Upper lobe of right lung (tissue), 1 donor: ENCODE measurements around the gene TMEM94. TPM values are rescaled to one million over a fixed set of nuclear protein-coding genes. Genes with fewer than 3 reads are reported as not detected.

Experiments used
- ATAC-seq: fragments of 200-7000 bp; cut with Tn5 transposase; one replicate; pipeline ENCODE4 v1.9.1; 2020; ENCODE audit warnings: mild to moderate bottlenecking, moderate library complexity
- DNase-seq: peaks from one replicate; pipeline ENCODE4 v3.0.0-alpha.2; 2020
- H3K27ac ChIP-seq: fragments of 200-600 bp; one replicate; pipeline ENCODE4 v1.8.0; 2022
- H3K27me3 ChIP-seq: fragments of 200-600 bp; one replicate; pipeline ENCODE4 v1.8.0; 2022; ENCODE audit warnings: mild to moderate bottlenecking
- H3K36me3 ChIP-seq: fragments of 200-600 bp; one replicate; pipeline ENCODE4 v1.8.0; 2022
- H3K4me1 ChIP-seq: fragments of 200-600 bp; one replicate; pipeline ENCODE4 v1.8.0; 2022
- H3K4me3 ChIP-seq: fragments of 200-600 bp; one replicate; pipeline ENCODE4 v1.8.0; 2022; ENCODE audit warnings: mild to moderate bottlenecking
- H3K9me3 ChIP-seq: fragments of 200-600 bp; one replicate; pipeline ENCODE4 v1.8.0; 2022
- intact Hi-C: fragments of 100-400 bp; cut with DNase I; formaldehyde crosslinking; loops from one replicate; pipeline ENCODE4 v1.11.0; 2022
- total RNA-seq: library from RNA; stranded (reverse); fragmentation: NEBNext Ultra II Directional; extraction: Animal tissue kit (Norgen Biotek cat#: 25700); gene quantifications from one replicate; pipeline ENCODE4 v1.2.1, GENCODE V29; 2021
- TF ChIP-seq, protein P1 (sequence below): fragments of 200-600 bp; IDR thresholded peaks from one replicate; pipeline ENCODE4 v1.8.0; 2022; ENCODE audit warnings: antibody characterized with exemption
- donor health status: DM: no; HTN: yes; CAD: no; lungs with severe emphysema.

TMEM94 gene
- total RNA-seq, 1 donor from 2014 or later = 79.1 TPM

DNA sequence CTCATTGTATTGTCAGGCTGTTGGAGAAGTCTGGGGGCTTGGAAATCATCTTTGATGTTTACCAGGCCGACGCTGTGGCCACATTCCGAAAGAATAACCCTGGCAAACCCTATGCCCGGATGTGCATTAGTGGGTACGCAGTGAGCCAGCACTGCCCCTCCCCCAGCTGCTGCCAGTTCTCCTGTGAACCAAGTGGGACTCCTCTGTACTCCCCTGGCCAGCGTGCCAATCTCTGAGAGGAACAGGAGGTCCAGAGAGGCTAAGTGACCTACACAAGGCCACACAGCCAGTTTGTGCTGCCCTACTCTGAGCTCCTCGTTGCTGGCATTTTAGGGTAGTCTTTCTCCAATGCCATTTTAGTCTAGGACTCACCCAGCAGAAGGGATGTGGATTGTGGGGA, 67.2 kb downstream of the TMEM94 start:
- peaks cover 14% of the 10 kb centered on the region for H3K4me1 ChIP-seq
- no peak for ATAC-seq
- intact Hi-C loops = loop anchor here (10.0 kb wide), 1 partner anchor 61 kb away; the partner anchor contains the start of gene MYO15B

DNA sequence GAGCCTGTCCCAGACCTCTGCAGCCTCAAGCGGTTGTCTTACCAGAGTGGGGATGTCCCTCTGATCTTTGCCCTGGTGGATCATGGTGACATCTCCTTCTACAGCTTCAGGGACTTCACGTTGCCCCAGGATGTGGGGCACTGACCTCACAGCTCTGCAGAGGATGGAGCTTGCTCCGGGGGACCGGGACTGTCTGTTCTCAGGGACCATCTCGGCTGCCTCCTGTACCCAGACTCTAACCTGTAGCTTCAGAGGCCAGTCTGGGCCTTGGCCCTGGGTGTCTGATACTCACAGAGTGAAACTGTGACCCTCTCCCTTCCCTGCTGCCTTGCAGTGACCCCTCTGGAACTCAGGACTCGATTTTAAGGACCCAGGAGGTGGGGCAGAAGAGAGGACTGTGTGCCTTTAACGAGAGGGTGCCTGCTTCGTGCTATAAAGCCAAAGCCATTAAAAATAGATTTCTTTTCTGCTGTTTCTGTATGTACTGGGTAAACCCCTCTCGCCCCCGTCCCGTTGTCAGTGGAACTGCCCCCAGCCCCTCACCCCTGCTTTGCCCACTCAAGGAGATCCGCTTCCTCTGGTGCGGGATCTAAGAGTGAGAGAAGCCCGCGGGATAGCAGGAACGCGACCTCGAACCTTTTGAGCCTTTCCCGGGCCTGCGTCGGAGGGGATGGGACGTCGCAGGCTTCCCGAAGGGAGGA, 68.0 kb downstream of the TMEM94 start:
- ATAC-seq (no peak), DNase-seq (no peak)
- Histone ChIP-seq H3K4me1 (peaks cover 14% of the 10 kb centered on the region), H3K9me3 (no peaks in the 10 kb centered on the region), H3K27ac (peak overlapping the region; percentile 80), H3K4me3 (peak overlapping the region; percentile 70), H3K36me3 (peaks cover 14% of the 10 kb centered on the region), H3K27me3 (no peaks in the 10 kb centered on the region)
- intact Hi-C loops = loop anchor here (10.0 kb wide), 1 partner anchor 60 kb away; the partner anchor contains the start of gene MYO15B
- TF ChIP-seq, protein P1, sequence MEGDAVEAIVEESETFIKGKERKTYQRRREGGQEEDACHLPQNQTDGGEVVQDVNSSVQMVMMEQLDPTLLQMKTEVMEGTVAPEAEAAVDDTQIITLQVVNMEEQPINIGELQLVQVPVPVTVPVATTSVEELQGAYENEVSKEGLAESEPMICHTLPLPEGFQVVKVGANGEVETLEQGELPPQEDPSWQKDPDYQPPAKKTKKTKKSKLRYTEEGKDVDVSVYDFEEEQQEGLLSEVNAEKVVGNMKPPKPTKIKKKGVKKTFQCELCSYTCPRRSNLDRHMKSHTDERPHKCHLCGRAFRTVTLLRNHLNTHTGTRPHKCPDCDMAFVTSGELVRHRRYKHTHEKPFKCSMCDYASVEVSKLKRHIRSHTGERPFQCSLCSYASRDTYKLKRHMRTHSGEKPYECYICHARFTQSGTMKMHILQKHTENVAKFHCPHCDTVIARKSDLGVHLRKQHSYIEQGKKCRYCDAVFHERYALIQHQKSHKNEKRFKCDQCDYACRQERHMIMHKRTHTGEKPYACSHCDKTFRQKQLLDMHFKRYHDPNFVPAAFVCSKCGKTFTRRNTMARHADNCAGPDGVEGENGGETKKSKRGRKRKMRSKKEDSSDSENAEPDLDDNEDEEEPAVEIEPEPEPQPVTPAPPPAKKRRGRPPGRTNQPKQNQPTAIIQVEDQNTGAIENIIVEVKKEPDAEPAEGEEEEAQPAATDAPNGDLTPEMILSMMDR = no peak

More for the DNA sequence above, 67.2 kb downstream of the TMEM94 start:
- DNase-seq = peak; percentile 58
- H3K27me3 ChIP-seq = no peaks in the 10 kb centered on the region
- H3K4me3 ChIP-seq = no peak overlapping the region
- H3K9me3 ChIP-seq = no peaks in the 10 kb centered on the region
- peaks cover 17% of the 10 kb centered on the region for H3K36me3 ChIP-seq
- TF ChIP-seq, protein P1 = no peak
- H3K27ac ChIP-seq = no peak overlapping the region

DNA sequence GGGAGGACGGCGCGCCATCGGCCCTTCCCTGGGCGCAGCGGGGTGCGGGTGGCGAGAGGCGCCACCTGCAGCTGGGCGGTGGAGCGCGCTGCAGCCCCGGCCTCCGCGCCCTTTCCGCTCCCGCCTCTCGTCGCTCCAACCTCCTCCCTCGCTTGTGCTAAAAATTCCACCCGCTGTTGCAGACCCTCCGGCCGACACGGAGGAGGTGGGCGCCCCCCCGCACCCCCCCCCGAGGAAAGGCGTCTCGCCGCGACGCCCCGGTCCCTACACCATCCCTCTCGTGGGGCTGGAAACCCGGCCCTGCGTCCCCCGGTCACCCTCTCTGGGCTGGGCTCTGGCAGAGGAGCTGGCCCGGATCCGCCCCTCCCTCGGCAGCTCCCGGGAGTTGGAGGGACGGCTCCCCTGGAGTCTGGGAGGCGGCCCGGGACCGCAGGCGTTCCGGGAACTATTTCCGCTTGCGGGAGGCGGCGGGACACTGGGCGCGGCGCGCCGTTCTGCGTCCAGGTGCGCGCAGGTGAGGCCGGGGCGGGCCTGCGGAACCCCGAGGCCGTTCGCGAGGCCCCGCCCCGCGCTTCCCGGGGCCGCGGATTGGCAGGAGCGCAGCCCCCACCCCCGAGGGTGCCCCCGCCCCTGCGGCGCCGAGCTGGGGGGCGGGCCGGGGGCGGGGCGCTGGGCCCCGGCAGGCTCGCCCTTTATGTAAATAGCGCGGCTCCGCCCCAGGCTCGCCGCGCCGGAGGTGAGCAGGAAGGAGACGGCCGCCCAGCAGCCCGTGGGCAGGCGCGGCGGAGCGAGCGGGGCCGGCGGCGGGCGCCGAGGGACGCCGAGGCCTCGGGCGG, 68.8 kb downstream of the TMEM94 start, which contains the start of gene LLGL2:
Gene LLGL2 (plus strand): TSS at position 728 of the 836 bp plus-strand sequence. CDS start 17,730 bp downstream, outside the sequence.
- peak within 1 kb of the TSS; percentile 70 for H3K4me3 ChIP-seq
- peak within 1 kb of the TSS; percentile 80 for H3K27ac ChIP-seq
- H3K27me3 ChIP-seq = no peaks in the 10 kb centered on the region
- TF ChIP-seq, protein P1 = peak; percentile 58
- intact Hi-C loops = loop anchor here (10.0 kb wide), 1 partner anchor 60 kb away; the partner anchor contains the start of gene MYO15B
- no peaks in the 10 kb centered on the region for H3K9me3 ChIP-seq
- H3K36me3 ChIP-seq = peaks cover 9% of the 10 kb centered on the region
- H3K4me1 ChIP-seq = peaks cover 14% of the 10 kb centered on the region
- ATAC-seq (peak; percentile 93), DNase-seq (peak; percentile 94)

DNA sequence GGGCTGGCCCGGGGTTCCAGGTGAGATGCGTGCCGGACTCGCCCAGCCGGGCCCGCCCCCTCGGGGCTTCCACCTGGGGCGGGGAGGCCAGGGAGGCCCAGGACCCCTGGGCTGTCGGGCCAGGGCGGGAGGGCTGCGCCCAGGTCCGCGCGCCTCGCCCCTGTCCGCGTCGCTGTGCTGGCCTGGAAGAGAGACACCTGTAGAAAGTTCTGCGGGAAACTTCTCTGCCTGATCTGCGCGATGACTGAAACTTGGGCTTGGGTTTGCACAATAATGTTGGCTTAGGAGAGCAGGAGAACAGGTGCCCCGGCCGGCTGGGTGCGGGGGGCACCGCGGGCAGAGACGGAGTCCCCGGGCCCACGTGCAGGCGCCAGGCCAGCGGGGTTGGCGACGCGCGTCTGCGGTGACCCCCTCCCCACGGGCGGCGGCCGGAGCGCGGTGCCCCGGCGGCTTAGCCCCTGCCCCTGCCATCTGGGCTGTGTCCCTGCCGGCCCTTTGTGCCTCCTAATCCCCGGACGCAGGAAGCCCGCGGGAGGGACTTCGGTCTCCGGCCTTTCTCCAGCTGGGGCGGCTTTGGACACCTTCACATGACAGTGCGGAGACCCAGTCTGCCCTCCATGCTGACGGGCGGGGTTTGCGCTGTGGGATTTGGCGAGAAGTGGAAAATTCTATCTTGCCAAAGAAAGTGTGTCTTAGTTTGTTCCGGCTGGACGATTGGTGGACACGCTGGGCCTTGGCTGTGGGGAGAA, 69.5 kb downstream of the TMEM94 start:
- DNase-seq (peak; percentile 79), ATAC-seq (peak; percentile 36)
- Histone ChIP-seq H3K27ac (peak overlapping the region; percentile 76), H3K9me3 (no peaks in the 10 kb centered on the region), H3K27me3 (no peaks in the 10 kb centered on the region), H3K4me3 (peak overlapping the region; percentile 70), H3K36me3 (peaks cover 9% of the 10 kb centered on the region), H3K4me1 (peaks cover 16% of the 10 kb centered on the region)
- intact Hi-C loops = loop anchor here (10.0 kb wide), 1 partner anchor 59 kb away; the partner anchor contains the start of gene MYO15B
- TF ChIP-seq, protein P1 = no peak
